ENCODE results near the gene OR5I1.
"Not testable (repeated sequence)": the region's sequence is repeated elsewhere in the genome, so short reads cannot be mapped to it uniquely, and the experiment has no call there.

The OR5I1 gene

DNA sequence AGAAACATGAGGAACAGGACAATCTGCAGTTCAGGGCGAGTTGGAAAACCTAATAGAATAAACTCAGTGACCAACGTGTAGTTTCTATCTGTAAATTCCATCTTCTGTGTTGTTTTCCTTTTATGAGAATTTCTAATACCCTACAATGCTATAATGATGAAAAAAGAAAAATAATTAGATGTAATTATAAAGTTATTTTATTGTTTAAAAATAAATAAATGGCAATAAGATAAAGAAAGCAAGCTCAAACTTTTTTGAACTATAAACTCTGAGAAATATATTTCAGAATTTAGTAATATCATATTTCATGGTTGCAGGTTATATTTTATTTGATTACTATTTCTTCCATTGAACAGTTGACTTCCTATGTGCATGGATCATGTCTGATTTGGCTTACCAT, at the start of gene OR5I1:
TSS of gene OR5I1 (minus strand) at position 101 of the 400 bp plus-strand sequence. CDS start at position 101, 0 bp downstream.
- no peak for TF ChIP-seq ZNF274 (IDR thresholded peaks at IDR 0.05; ENCODE audit: low read depth, low read length)
- H3K4me3 ChIP-seq (ENCODE audit: low read length): no peak within 1 kb of the TSS

DNA sequence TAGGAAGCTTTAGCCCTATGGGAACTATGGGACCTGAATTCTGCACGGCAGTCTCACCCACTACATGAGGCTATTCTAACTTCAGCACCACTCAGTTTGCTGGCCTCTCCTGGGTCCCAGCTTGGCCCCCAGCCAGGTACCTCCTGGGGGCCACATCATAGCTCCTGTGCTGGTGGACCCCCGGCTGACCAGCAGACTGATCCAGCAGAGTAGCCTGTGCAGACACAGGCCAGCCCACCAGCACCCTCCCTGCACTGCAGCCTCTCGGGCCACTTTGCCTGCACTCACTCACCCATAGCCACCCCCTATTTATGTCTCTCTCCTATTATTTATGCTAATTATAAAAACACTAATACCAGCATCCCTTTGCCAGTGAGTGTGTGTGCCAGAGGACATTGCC, 34.7 kb upstream of the OR5I1 start:
- H3K4me3 ChIP-seq (ENCODE audit: low read length): no peak overlapping the region
- TF ChIP-seq ZNF274 (IDR thresholded peaks at IDR 0.05; ENCODE audit: low read depth, low read length): no peak

DNA sequence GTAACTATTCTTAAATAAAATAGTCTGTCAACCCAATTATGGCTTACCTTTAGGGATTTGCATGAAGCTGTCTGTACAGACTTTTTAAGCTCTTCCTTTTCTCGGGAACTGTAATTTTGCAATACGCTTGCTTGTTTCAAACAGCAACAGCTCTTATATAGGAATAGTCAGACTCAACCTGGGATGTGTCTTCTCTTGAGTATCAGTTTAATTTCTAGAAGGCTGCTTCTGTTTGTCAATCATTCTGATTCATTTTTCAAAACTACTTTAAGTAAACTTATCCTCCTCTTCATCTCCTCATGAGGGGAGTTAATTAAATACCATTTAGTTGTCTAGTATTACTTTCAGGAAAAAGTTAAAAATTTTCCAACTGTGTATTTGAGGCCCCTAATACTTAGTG, 33.6 kb upstream of the OR5I1 start, which contains the start of gene OR10AG1:
TSS of gene OR10AG1 (minus strand) at position 101 of the 400 bp plus-strand sequence. CDS start at position 63, 38 bp downstream.
- H3K4me3 ChIP-seq (ENCODE audit: low read length): no peak within 1 kb of the TSS
- no peak for TF ChIP-seq ZNF274 (IDR thresholded peaks at IDR 0.05; ENCODE audit: low read depth, low read length)

DNA sequence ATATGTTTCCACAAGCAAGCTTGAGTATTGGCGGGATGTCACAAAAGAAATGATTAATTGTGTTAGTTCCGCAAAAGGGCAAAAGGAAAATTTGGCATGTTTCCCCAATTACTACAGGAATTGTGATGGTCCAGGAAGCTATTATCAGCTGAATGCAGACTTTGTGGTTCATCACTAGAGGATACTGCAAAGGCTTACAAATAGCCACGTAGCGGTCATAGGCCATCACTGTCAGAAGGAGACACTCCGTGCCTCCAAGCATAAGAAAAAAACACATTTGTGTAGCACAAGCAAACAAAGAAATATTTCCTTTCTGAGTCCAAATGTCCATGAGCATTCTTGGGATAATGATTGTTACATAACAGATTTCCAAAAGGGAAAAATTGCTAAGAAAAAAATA, 31.7 kb upstream of the OR5I1 start:
- TF ChIP-seq ZNF274 (IDR thresholded peaks at IDR 0.05; ENCODE audit: low read depth, low read length): no peak

DNA sequence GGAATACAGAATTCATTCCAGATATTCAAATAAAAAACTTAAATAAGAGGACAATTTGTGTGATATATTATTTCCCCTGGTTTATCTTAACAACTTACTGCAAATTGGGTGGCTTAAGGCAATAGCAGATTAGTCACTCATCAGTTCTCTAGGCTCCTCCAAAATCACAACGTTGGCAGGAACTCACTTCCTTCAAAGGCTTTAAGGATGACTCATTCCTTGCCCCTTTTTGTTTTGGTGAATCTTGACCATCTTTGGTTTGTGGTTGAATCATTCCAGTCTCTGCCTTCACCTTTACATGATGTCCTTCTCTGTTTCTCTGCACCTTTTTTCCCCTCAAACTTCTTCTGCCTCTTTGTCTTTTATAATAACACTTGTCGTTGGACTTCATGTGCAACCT, 30.2 kb upstream of the OR5I1 start:
- no peak overlapping the region for H3K4me3 ChIP-seq (ENCODE audit: low read length)
- no peak for TF ChIP-seq ZNF274 (IDR thresholded peaks at IDR 0.05; ENCODE audit: low read depth, low read length)

More for the DNA sequence above, 31.7 kb upstream of the OR5I1 start:
- no peak overlapping the region for H3K4me3 ChIP-seq (ENCODE audit: low read length)

DNA sequence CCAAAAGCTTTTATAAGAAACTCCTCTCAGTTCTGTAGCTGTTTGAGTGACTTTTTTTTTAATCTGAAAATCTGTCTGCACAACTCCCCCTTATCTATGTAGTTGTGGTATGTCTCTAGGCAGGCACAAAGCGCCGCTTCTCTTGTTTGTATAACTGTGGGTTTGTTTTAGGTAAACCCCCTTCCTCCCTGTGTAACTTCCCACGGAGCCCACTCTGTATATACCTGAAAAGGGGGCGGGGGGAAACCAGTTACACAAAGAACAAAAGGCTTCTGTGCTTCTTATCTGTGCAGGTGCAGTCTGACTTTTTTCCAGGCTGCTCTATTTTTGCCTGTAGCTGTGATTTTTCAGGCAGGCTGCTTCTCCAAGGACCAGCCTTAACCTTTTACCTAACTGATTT, 20.3 kb upstream of the OR5I1 start:
- H3K4me3 ChIP-seq (ENCODE audit: low read length): no peak overlapping the region
- no peak for TF ChIP-seq ZNF274 (IDR thresholded peaks at IDR 0.05; ENCODE audit: low read depth, low read length)

DNA sequence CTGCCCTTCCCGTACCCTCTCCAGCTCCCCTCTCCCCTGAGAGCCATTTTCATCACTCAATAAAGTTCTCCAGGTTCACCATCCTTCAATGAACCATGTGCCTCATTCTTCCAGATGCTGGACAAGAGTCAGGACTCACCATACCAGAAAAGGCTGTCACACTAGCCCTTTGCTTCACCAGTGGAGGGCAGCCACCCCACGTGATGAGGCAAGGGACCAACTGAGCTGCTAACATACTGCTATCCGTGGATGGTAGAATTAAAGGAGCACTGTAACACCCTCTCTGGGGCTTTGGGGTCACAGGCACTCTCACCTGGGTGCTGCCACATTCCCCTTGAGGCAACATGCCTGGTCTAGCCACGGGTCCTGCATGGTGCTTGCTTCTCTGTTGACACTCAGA, 13.1 kb upstream of the OR5I1 start:
- TF ChIP-seq ZNF274 (IDR thresholded peaks at IDR 0.05; ENCODE audit: low read depth, low read length): no peak
- H3K4me3 ChIP-seq (ENCODE audit: low read length): no peak overlapping the region

DNA sequence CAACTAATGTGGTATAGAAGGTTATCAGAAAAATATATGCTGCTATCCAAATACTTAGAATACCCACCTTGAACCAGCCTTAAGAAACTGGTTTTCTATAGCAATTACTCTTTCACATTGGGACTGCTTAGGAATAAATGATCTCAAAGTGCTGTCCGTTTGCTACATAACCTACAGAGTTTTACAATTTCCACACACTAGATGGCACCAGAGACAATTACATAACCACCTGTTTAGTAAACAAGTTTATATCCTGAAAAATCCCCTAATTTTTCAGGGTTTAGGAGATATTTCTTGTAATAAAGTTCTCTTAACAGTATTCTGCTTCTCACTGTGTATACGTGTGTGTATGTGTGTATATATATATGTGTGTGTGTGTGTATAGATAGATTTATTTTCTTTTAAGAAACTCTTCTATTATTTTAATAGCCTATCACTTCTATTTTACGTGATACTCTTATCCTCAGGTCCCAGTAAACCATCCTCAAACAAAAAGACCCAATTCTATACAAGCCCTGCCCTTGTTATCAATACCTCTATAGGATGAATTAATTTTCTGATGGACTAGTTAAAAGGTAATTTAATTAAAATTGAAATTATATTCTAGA, 6.7 kb upstream of the OR5I1 start:
- TF ChIP-seq ZNF274 (IDR thresholded peaks at IDR 0.05; ENCODE audit: low read depth, low read length): no peak
- H3K4me3 ChIP-seq (ENCODE audit: low read length): no peak overlapping the region

DNA sequence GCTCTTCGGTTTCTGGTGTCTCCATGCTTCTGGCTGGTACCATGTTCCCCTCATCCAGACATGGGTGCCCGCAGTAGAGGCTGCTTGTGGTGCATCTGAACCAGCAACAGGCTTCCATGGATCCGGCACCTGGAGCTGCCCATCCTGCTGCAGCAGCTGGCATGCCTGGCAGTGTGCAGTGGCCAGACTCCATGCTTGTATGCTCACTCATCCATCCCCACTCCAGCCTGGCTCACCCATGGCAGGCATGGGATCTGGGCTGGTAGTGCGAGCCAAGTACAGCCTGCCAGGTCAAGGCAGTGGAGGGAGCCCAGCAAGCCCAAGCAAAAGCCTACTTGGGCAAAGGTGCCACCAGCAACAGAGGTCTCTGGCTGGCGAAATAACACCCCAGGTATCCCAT, 15.7 kb downstream of the OR5I1 start:
- TF ChIP-seq ZNF274 (IDR thresholded peaks at IDR 0.05; ENCODE audit: low read depth, low read length): no peak
- no peak overlapping the region for H3K4me3 ChIP-seq (ENCODE audit: low read length)

DNA sequence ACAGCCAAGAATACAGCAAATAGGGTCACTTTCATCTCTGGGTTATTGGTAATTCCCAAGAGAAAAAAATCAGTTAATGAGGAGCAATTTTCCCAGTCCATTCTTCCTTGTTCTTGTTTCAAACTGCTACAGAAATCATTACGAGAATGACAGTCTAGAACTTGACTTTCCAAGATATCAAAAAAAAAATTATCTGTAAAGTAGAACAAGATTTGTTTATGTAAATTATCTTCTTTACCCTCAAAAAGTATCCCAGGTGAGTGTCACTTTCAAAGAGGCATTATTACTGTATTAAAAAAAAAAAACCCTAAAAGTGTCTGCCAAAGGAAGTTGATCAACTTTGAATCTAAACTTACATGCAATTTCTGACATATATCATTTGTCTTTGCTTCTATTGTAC, 21.7 kb downstream of the OR5I1 start, which contains the start of gene OR5W2:
TSS of gene OR5W2 (minus strand) at position 101 of the 400 bp plus-strand sequence. CDS start at position 101, 0 bp downstream.
- H3K4me3 ChIP-seq (ENCODE audit: low read length): no peak within 1 kb of the TSS
- TF ChIP-seq ZNF274 (IDR thresholded peaks at IDR 0.05; ENCODE audit: low read depth, low read length): no peak

DNA sequence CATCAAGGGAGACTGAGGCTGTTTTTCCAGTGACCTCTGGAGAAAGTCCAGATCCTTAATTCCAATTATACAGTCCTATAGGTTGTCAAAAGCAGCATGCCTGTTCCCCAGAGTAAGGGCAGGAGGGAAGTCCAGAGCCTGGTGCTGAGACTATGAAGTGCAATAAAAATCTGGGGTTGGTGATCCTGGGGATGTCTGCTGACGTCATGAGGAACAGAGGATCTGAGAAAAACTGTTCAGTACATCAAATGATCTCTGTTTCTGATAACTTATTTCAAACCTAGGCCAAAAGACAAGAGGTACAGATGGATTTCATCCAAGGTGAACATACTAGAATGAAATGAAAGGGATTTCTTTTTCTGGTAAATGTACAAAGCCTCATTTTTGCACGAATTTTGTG, 33.9 kb downstream of the OR5I1 start:
- TF ChIP-seq ZNF274 (IDR thresholded peaks at IDR 0.05; ENCODE audit: low read depth, low read length): no peak

DNA sequence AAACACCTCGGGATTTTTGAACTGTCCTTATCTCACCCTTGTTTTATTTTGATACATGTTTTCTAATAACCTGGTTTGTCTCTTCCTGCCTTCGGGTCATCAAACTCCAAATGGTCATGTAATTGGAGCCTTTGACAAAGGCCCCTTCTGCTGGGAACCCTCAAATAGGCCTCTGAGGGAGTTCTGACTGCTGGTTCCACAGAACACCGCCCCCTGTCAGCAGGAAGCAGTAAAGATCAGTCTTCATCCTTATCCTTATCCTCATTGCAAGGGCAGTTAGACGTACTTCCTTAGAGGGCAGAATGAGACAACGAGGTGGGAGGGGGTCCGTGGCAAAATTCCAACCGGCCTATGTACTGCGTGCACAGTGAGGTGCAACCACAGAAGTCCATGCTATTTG, 41.0 kb downstream of the OR5I1 start:
- H3K4me3 ChIP-seq (ENCODE audit: low read length): no peak overlapping the region
- TF ChIP-seq ZNF274 (IDR thresholded peaks at IDR 0.05; ENCODE audit: low read depth, low read length): no peak

More for the DNA sequence above, 33.9 kb downstream of the OR5I1 start:
- H3K4me3 ChIP-seq (ENCODE audit: low read length): no peak overlapping the region

DNA sequence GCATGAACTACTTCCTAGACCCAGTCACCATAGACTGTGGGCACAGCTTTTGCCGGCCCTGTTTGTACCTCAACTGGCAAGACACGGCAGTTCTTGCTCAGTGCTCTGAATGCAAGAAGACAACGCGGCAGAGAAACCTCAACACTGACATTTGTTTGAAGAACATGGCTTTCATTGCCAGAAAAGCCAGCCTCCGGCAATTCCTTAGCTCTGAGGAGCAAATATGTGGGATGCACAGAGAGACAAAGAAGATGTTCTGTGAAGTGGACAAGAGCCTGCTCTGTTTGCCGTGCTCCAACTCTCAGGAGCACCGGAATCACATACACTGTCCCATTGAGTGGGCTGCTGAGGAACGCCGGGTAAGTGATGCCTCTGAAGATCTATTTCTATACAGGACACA, 50.7 kb downstream of the OR5I1 start:
- H3K4me3 ChIP-seq (ENCODE audit: low read length): not testable (repeated sequence)
